HepG2 (cell line): Measurements from ENCODE around the gene MED25. TPM values are rescaled to one million over a fixed set of nuclear protein-coding genes. Genes with fewer than 3 reads are reported as not detected.

Experiments used
- HOXD1 ChIP-seq: sonication (generic); formaldehyde crosslinking; IDR thresholded peaks from 2 replicates; pipeline ENCODE4 v1.5.0; 2020; ENCODE audit warnings: missing genetic modification reagents
- MTA3 ChIP-seq: sonication (generic); formaldehyde crosslinking; IDR thresholded peaks from 2 replicates; pipeline ENCODE4 v1.4.0; 2020; ENCODE audit warnings: missing genetic modification reagents
- PHF21A ChIP-seq: sonication (generic); formaldehyde crosslinking; IDR thresholded peaks from 2 replicates; pipeline ENCODE4 v1.5.0; 2020; ENCODE audit warnings: mild to moderate bottlenecking, missing genetic modification reagents
- SKI ChIP-seq: fragments of 450-650 bp; IDR thresholded peaks from one replicate; pipeline ENCODE4 v1.6.1; 2018; ENCODE audit warnings: mild to moderate bottlenecking; ENCODE audit not compliant: partially characterized antibody
- SRF ChIP-seq: IDR thresholded peaks from 2 replicates; pipeline ENCODE4 v1.6.1; 2011; ENCODE audit warnings: mild to moderate bottlenecking, low read depth, low read length, moderate library complexity
- ZNF224 ChIP-seq: sonication (generic); formaldehyde crosslinking; IDR thresholded peaks from 2 replicates; pipeline ENCODE4 v1.5.0; 2020; ENCODE audit warnings: mild to moderate bottlenecking, missing genetic modification reagents
- ZNF777 ChIP-seq: sonication (generic); formaldehyde crosslinking; IDR thresholded peaks from 2 replicates; pipeline ENCODE4 v1.4.0; 2020; ENCODE audit warnings: missing genetic modification reagents
- ZSCAN20 ChIP-seq: sonication (generic); formaldehyde crosslinking; IDR thresholded peaks from 2 replicates; pipeline ENCODE4 v1.4.0; 2020; ENCODE audit warnings: missing genetic modification reagents, mild to moderate bottlenecking, borderline replicate concordance
- polyA plus RNA-seq, 8 experiments: library from polyadenylated mRNA; depleted of rRNA in 3 of 8; stranded (reverse) in 7 of 8; unstranded in 1 of 8; fragments of >200 nt; fragmentation: Illumina TruSeq in 4 of 8; extraction: Trizol in 4 of 8; gene quantifications; 2 replicates each; pipeline versions ENCODE4 v1.2.1 to v1.2.3, GENCODE V29; 2011 to 2016; ENCODE audit warnings: low read depth in 4 of 8, missing spikeins in 1 of 8, mixed read lengths in 1 of 8; ENCODE audit not compliant: insufficient read depth in 1 of 8
- total RNA-seq, 5 experiments: library from RNA; depleted of rRNA; stranded (reverse); fragments of >200 nt; fragmentation: Illumina TruSeq; extraction: Trizol; gene quantifications; 2 replicates each; pipeline ENCODE4 v1.2.3, GENCODE V29; 2016; ENCODE audit warnings: low read depth in 1 of 5
- TF ChIP-seq, protein P1 (sequence below): sonication (generic); formaldehyde crosslinking; IDR thresholded peaks from 2 replicates; pipeline ENCODE4 v1.5.0; 2020; ENCODE audit warnings: mild to moderate bottlenecking, missing genetic modification reagents, moderate library complexity
- TF ChIP-seq, protein P2 (sequence below): sonication (generic); formaldehyde crosslinking; IDR thresholded peaks from 2 replicates; pipeline ENCODE4 v1.4.0; 2020; ENCODE audit warnings: missing genetic modification reagents, mild to moderate bottlenecking, borderline replicate concordance
- TF ChIP-seq, protein P3 (sequence below): sonication (generic); formaldehyde crosslinking; IDR thresholded peaks from 2 replicates; pipeline ENCODE4 v1.4.0; 2020; ENCODE audit warnings: missing genetic modification reagents, borderline replicate concordance
- TF ChIP-seq, protein P4 (sequence below): sonication (generic); formaldehyde crosslinking; IDR thresholded peaks from 2 replicates; pipeline ENCODE4 v1.4.0; 2020; ENCODE audit warnings: mild to moderate bottlenecking, missing genetic modification reagents
- TF ChIP-seq, protein P5 (sequence below): sonication (generic); formaldehyde crosslinking; IDR thresholded peaks from 2 replicates; pipeline ENCODE4 v1.8.1; 2022; ENCODE audit warnings: low read depth, mild to moderate bottlenecking, missing genetic modification reagents
- TF ChIP-seq, protein P6 (sequence below): sonication (generic); formaldehyde crosslinking; IDR thresholded peaks from 2 replicates; pipeline ENCODE4 v1.4.0; 2020; ENCODE audit warnings: missing genetic modification reagents

MED25 gene
- total and polyA plus RNA-seq, 2 of the 13 experiments (the other 11 are each of a cell fraction or from before 2014, with no cell fraction given), result 11.1 to 15.1 TPM

DNA sequence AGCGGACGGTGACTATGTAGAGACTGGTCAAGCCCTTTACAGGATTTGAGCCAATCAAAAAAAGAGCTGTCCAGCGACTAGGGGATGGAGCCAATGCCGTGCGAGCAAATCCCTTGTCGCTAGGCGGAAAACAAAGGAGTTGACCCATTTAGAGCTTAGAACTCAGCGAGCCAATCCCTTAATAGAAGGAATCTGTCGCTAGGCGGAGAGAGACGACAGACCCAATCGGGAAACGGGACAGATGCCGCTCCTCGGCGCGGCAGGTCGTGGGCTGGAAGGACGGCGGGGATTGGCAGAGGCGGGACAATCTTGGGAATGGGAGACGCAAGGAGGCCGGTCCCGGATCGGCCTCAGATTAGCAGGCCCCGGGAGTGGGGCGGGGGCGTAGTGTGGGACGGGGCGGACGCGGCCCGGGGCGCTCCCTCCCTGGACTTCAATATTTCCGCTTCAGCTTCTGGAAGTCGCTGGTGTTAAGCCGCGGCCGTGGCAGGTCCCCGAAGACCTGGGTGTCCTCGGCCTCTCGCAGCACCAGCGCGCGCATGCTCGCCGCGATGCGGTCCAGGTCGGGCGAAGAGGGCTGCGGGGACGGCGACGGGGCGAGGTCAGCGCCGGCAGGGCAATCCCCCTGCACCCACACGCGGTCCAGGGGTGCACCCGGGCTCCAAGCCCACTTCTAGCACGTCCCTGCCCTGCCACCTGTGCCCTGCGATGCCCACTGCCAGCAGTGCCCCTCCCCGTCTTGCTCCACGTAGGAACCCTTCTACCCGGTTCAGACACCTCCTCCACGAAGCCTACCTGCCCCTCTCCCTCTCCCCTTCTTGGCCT lies 51.6 kb downstream of the MED25 start (continued):
- TF ChIP-seq, protein P1, sequence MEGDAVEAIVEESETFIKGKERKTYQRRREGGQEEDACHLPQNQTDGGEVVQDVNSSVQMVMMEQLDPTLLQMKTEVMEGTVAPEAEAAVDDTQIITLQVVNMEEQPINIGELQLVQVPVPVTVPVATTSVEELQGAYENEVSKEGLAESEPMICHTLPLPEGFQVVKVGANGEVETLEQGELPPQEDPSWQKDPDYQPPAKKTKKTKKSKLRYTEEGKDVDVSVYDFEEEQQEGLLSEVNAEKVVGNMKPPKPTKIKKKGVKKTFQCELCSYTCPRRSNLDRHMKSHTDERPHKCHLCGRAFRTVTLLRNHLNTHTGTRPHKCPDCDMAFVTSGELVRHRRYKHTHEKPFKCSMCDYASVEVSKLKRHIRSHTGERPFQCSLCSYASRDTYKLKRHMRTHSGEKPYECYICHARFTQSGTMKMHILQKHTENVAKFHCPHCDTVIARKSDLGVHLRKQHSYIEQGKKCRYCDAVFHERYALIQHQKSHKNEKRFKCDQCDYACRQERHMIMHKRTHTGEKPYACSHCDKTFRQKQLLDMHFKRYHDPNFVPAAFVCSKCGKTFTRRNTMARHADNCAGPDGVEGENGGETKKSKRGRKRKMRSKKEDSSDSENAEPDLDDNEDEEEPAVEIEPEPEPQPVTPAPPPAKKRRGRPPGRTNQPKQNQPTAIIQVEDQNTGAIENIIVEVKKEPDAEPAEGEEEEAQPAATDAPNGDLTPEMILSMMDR (CRISPR knock-in tag), result no peak
- TF ChIP-seq ZNF224 (no peak), SRF (0 out of 2 replicates have a peak, but pooled peaks have one; percentile 40), PHF21A (CRISPR knock-in tag) (peak; percentile 77; the same call in 1 of the 2 replicates), ZNF777 (peak; percentile 94), ZSCAN20 (0 out of 2 replicates have a peak, but pooled peaks have one; percentile 51), MTA3 (CRISPR knock-in tag) (no peak), SKI (no peak), HOXD1 (peak; percentile 76)
- TF ChIP-seq, protein P2, sequence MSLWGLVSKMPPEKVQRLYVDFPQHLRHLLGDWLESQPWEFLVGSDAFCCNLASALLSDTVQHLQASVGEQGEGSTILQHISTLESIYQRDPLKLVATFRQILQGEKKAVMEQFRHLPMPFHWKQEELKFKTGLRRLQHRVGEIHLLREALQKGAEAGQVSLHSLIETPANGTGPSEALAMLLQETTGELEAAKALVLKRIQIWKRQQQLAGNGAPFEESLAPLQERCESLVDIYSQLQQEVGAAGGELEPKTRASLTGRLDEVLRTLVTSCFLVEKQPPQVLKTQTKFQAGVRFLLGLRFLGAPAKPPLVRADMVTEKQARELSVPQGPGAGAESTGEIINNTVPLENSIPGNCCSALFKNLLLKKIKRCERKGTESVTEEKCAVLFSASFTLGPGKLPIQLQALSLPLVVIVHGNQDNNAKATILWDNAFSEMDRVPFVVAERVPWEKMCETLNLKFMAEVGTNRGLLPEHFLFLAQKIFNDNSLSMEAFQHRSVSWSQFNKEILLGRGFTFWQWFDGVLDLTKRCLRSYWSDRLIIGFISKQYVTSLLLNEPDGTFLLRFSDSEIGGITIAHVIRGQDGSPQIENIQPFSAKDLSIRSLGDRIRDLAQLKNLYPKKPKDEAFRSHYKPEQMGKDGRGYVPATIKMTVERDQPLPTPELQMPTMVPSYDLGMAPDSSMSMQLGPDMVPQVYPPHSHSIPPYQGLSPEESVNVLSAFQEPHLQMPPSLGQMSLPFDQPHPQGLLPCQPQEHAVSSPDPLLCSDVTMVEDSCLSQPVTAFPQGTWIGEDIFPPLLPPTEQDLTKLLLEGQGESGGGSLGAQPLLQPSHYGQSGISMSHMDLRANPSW (CRISPR knock-in tag), result no peak
- TF ChIP-seq, protein P3, sequence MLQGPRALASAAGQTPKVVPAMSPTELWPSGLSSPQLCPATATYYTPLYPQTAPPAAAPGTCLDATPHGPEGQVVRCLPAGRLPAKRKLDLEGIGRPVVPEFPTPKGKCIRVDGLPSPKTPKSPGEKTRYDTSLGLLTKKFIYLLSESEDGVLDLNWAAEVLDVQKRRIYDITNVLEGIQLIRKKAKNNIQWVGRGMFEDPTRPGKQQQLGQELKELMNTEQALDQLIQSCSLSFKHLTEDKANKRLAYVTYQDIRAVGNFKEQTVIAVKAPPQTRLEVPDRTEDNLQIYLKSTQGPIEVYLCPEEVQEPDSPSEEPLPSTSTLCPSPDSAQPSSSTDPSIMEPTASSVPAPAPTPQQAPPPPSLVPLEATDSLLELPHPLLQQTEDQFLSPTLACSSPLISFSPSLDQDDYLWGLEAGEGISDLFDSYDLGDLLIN, result 0 out of 2 replicates have a peak, but pooled peaks have one; percentile 29
- TF ChIP-seq, protein P4, sequence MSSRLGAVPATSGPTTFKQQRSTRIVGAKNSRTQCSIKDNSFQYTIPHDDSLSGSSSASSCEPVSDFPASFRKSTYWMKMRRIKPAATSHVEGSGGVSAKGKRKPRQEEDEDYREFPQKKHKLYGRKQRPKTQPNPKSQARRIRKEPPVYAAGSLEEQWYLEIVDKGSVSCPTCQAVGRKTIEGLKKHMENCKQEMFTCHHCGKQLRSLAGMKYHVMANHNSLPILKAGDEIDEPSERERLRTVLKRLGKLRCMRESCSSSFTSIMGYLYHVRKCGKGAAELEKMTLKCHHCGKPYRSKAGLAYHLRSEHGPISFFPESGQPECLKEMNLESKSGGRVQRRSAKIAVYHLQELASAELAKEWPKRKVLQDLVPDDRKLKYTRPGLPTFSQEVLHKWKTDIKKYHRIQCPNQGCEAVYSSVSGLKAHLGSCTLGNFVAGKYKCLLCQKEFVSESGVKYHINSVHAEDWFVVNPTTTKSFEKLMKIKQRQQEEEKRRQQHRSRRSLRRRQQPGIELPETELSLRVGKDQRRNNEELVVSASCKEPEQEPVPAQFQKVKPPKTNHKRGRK (CRISPR knock-in tag), result no peak
- TF ChIP-seq, protein P5, sequence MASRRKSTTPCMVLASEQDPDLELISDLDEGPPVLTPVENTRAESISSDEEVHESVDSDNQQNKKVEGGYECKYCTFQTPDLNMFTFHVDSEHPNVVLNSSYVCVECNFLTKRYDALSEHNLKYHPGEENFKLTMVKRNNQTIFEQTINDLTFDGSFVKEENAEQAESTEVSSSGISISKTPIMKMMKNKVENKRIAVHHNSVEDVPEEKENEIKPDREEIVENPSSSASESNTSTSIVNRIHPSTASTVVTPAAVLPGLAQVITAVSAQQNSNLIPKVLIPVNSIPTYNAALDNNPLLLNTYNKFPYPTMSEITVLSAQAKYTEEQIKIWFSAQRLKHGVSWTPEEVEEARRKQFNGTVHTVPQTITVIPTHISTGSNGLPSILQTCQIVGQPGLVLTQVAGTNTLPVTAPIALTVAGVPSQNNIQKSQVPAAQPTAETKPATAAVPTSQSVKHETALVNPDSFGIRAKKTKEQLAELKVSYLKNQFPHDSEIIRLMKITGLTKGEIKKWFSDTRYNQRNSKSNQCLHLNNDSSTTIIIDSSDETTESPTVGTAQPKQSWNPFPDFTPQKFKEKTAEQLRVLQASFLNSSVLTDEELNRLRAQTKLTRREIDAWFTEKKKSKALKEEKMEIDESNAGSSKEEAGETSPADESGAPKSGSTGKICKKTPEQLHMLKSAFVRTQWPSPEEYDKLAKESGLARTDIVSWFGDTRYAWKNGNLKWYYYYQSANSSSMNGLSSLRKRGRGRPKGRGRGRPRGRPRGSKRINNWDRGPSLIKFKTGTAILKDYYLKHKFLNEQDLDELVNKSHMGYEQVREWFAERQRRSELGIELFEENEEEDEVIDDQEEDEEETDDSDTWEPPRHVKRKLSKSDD, result no peak
- TF ChIP-seq, protein P6, sequence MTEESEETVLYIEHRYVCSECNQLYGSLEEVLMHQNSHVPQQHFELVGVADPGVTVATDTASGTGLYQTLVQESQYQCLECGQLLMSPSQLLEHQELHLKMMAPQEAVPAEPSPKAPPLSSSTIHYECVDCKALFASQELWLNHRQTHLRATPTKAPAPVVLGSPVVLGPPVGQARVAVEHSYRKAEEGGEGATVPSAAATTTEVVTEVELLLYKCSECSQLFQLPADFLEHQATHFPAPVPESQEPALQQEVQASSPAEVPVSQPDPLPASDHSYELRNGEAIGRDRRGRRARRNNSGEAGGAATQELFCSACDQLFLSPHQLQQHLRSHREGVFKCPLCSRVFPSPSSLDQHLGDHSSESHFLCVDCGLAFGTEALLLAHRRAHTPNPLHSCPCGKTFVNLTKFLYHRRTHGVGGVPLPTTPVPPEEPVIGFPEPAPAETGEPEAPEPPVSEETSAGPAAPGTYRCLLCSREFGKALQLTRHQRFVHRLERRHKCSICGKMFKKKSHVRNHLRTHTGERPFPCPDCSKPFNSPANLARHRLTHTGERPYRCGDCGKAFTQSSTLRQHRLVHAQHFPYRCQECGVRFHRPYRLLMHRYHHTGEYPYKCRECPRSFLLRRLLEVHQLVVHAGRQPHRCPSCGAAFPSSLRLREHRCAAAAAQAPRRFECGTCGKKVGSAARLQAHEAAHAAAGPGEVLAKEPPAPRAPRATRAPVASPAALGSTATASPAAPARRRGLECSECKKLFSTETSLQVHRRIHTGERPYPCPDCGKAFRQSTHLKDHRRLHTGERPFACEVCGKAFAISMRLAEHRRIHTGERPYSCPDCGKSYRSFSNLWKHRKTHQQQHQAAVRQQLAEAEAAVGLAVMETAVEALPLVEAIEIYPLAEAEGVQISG, result peak; percentile 42
